GM19468 (cell line): ENCODE results near the gene CEP128.

ENCODE experiments used
- ATAC-seq: cut with Tn5 transposase; IDR thresholded peaks from one replicate; pipeline ENCODE4 v1.9.1; 2021; ENCODE audit warnings: mild to moderate bottlenecking, moderate library complexity, moderate number of reproducible peaks; ENCODE audit not compliant: unreplicated experiment; ENCODE audit errors: extremely low read depth

The CEP128 gene

DNA sequence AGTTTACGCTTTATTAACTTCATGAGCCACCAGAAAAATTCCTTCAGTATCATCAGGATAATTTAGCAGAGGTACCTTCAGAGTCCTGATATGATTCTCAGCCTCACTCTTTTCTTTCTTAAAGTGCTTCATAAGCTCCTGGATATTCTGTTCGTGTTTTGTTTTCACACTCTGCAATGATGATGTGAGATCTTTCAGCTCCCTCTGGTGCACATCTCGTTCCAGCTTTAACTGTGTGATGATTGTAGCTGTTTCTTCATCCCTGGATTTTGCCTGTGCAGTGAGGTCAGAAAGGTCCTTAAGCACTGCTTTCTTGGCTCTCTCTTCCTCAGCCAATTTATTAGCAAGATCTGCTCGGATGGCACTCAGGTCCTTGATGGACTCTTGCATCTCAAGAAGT, 156.7 kb downstream of the CEP128 start:
- ATAC-seq: no peak

DNA sequence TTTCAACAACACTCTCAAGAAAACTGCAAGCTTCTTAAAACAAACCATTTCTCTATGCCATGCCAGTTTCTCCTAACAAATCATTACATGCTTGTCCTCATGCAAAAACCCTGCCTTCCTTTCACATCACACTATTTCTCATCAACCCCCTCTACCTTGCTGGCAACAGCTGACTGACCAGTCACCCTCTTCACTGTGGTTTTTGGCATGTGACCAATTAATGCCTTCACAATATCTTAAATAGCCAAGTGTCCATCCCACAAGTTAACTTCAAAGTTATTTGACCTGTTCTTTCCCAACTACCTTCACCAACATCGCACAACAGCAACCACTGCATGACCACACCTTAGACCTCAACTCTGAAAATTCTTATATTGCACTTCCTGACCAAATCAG, 159.6 kb downstream of the CEP128 start:
- no peak for ATAC-seq

DNA sequence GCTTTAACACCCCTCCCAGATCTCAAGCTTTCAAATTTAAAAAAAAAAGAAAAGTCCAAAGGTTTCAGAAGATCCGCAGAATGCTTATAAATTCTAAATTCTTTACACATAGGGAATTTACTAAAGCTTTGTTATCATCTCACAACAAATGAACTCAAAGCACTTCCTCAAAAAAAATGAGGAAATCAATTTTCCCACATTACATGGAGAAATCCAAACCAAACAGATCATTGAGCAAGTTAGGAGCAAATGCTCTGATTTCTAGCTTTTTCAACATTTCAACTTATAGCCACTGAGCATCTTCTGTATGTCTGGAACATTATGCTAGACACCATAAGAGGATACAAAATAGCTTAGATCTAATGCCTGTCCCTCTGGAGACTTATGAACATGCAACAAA, 161.0 kb downstream of the CEP128 start:
- ATAC-seq: no peak

DNA sequence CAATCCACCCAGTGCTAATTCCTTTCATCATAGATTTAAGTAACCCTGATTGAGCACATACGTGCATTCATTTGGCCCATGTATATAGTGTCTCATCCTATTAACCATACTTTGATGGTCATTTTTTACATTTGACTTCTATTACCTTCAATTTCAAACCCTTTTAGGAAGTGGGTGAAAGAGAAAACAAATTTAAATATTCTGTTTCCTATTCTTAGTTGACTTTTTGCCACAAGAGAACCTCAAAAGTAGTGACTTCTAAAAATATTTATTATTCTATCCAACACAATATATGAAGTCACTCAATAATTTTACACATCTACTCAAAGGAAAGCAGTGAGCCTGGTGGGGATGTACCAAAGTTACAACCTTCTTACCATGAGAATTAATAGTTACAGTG, 164.9 kb downstream of the CEP128 start:
- ATAC-seq: peak; percentile 30

DNA sequence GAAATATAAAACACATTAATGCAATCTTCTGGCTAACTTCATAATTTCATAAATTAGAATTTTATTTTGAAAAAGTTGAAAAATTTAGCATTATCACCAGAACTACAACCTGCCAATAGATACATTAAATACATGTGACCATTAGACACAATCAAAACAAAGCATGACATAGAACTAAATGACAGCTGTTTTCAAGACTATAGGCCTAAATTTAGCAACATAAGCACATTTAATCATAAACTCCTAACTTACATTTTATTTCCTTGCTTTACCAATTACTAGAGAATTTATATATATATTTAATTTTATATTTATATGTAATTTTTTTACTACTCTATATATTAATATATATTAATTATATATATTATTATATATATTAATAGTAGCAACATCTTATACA, 165.4 kb downstream of the CEP128 start:
- no peak for ATAC-seq

DNA sequence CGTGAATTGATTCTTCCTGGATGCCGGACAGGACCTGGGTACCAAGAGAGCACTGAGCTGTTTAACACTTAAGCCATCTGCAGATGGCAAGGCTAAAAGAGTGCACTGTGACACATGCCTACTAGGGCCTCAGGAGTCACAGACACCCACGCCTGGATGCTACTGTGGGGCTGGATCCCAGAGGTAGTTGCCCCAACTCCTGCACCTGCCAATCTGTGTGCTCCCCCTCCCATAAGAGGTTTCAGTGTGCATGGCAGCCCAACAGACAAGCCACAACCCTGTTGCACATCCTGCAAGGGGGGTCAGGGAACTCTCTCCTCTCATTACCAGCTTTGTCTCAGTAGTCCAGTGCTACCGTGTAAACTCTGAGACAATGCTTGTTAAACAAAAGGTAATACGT, 169.0 kb downstream of the CEP128 start:
- ATAC-seq: no peak

DNA sequence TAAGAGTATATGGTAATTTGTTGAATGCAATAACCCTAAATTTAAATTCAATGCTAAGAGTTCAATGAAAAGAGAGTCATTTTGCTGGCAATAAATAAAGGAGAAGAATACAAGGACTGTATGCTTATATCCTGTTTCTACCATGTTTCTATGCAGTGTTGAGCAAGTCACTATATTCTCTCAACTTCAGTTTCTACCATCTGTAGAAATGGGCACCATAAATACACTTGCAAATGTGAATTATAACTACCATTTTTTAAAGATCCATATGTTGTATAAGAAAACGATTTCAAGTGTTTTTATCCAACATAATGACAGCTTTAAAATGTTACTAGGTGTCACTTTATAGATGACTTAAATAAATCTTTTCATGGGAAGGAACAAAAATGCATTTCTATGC, 170.3 kb downstream of the CEP128 start:
- no peak for ATAC-seq

DNA sequence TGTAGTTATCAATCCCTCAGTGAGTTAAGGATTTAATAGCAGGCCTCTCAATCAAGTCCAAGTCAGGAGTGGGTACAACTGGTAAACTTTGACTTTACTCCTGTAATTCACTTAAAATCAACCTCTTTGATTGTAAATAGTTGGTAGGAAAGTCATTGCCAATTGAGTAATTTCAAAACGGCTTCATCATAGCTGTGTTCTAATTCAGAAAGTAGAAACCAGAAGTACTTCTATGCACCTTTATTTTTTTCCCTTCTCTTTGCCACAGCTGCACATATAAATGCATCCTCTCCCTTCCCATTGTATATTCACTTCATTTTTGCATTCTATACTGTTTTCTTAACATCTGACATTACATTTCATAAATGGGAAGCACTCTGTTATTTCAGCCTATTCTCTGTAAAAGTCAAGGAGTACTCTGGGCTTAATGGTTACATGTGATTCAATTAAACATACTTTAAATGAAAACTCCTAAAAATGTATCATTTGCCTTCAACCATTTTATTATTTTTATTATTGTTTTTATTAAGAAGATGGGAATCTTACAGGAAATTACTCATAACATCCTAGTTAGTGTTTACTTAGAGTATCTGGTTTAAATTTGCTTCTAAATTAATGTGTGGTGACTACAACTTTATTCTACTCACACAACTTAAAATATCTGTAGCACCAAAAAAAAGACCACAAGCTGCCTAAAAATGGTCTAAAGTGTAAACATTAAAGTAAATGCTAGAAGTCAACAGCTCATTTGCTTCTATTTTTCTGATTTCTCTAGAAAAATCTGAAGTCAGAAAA, 171.2 kb downstream of the CEP128 start:
- ATAC-seq: no peak

DNA sequence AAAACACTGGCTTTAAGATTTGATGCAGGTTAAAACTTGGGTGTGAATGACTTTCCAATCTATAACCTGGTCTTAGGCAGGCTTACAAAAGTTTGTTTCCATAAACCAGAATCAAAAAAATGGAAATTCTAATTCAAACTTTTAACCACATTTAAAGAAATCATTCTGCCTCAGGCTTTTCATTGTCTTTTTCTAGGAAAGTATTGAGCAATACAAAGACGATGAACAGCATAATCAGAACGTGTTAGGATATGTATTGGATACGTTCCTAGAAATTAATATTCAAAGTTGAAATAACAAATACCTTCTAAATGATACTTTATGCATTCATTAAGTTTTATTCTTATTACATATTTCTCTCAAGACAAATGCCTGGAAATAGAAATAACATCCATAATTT, 172.9 kb downstream of the CEP128 start:
- no peak for ATAC-seq

DNA sequence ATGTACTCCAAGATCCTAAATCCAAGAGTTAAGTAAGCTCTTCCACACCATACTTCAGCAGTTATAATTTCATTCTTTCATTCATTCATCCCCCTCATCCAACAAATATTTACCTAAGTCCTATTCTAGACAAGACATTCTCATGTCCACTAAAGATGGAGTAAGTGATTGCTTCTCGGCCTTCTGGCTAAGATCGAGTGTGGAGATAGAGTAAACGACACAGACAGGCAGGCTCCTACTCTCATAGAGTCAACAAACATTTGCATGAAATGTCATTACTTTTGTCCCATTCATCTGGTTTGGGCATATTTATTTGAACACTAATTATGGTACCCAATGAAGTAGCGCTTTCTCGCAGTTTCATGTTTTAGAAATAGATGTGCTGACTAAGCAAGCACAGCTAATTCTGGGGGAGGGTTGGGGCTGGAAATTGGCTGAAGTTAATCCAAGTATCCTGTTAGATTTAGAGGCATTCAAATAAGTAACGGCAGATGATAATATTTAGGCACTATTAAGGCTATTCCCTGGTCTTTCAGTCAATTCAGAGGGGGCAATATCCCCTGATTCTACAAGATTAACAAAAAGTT, 176.5 kb downstream of the CEP128 start:
- ATAC-seq: no peak

DNA sequence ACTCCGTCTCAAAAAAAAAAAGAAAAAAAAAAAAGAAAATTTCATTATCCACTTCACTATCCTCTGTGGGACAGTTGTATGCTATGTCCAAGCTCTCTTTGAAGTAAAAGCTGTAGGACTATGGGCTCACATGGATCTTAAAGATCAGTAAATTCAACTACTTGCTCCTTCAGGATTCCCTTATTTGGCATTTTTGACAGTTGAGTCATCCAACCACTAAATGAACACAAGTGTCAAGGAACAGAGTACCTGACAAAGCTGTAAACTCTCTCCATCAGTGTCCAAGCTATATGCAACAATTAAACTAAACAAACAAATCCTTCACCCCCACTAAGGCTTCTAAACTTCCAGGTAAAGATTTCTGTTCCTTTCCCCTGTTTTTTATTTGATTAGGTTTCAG, 177.0 kb downstream of the CEP128 start:
- ATAC-seq: no peak

DNA sequence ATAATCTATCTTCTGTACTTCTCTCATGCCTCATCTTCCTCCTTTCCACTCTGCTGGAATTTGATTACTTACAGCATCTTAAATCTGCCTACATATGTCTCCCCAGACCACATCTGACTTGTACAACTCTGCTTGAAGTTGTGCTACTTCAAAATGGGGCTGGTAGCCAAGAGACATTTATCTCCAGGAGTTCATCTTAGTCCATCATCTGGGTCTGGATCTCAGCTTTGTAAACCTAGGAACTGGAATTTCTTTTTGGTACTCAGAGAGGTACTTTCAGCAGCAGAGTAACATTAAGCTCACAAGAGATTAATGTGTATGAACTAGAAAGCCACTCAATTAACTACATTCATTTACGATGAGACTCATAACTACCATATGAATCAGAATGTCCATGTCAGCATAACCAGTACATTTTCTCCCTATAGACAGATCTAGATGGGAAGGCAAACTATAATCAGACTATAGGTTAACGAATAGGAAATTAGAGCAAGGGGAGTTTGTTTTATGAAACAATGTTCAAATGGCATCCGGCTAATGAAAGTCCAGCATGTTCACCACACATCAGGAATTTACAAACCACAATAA, 178.8 kb downstream of the CEP128 start:
- ATAC-seq: no peak

DNA sequence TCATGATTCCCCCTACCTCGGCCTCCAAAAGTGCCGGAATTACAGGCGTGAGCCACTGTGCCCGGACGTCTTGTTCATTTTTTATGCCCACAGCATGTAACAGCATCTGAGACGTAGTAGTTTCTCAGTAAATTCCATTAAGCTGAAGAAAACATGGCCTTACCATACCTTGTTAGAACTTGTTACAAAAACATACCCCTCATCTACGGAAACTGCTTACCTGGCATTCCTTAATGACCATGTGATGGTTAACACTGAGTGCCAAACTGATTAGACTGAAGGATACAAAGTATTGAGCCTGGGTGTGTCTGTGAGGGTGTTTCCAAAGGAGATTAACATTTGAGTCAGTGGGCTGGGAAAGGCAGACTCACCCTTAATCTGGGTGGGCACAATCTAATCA, 186.8 kb downstream of the CEP128 start:
- ATAC-seq: no peak

DNA sequence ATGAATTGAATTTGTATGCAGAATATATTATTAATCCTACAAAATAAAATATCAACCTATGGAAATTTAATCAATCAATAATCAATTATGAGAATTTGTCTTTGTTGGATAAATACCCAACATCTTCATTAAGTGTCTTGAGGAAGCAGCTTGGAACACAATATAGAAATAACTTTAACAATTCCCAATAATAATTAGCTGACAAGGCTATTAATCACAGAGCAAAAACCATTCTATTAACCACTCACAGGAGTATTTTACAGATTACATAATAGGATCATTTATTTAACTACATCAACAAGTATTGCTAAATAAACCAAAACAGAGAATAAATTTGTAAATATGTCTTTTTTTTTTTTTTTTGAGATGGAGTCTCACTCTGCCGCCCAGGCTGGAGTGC, 190.3 kb downstream of the CEP128 start:
- ATAC-seq: no peak

DNA sequence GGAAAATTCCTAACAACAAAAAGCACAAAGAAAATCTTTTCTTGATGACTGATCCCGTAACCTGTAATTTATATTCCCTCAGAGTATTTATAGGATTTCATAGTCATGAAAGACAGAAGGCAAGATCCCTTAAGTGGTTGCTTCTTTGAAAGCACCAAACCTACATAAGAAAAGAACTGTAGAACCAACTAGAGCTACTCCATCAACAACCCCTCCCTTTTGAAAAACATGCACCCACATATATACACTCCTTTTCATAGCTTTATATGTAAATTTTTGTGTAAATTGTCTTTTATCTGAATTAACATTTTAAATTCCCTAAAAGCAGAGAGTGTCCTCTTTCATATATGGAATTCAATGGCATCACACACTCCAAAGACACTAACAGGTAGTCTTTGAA, 215.3 kb downstream of the CEP128 start:
- ATAC-seq: no peak

DNA sequence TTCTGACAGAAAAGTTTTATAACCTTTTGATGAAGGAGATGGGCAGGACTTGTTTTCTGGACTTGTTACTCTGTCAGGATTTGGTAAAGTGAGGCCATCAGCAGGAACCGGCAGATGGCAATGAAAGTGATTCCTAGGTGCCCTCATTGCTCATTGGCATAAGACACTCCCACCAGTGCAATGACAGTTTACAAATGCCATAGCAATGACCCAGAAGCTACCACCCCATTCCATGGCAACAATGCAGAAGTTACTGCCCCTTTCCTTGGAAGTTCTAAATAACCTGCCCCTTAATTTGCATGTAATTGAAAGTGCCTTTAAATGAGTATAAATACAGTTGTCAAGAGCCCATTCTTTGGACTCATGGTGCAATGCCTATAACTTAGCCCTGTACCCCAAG, 222.6 kb downstream of the CEP128 start:
- ATAC-seq: no peak

DNA sequence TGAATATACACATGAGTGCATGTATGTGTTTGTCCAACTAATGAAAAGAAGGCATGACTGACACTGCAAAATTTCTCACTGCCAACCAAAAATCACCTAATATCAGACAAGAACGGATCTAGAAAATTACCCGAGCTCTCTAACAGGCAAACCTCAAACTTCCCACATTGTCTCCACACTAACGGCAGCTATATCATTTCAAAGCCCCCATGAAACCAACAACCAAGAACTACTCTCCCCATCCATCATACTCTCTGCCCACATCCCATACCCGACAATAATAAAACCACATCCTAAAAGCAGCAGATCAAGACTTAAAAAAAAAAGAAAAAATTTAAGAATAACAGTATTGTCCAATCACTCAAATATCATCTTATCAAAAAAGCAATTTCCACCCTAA, 227.1 kb downstream of the CEP128 start:
- ATAC-seq: no peak

DNA sequence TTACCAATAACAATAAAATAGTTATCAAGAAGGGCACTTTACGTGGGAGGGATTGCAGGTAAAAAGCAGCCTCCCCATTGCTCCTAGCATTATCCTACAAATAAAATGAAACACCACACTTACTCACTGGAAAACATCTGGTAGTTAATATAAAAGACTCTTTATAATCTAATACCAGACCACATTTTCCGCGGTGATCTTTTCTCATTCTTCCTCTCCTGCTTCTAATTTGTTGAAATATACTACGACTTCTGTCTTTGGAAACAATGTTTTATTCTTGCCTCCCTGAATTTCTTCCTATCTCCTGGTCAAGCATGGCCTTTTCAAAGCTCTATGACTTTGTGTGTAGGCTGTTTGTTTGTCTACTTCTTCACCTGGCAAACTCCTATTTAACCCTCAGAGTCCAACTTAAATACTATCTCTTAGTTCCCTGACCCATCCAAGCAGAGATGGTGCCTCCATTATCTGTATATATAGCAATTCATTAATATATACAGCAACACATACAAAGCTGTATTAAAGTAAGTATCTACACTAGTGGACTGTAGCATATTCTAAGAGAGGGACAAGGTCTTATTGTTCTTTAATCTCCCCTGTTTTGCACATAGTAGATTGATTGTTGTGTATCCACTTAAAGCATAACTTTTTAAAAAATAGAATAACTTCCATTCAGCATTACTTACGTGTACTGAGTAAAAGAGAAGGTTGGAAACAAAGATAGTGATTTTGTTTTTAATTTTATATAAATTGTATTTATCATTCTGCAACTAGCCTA, 228.3 kb downstream of the CEP128 start:
- ATAC-seq: no peak

DNA sequence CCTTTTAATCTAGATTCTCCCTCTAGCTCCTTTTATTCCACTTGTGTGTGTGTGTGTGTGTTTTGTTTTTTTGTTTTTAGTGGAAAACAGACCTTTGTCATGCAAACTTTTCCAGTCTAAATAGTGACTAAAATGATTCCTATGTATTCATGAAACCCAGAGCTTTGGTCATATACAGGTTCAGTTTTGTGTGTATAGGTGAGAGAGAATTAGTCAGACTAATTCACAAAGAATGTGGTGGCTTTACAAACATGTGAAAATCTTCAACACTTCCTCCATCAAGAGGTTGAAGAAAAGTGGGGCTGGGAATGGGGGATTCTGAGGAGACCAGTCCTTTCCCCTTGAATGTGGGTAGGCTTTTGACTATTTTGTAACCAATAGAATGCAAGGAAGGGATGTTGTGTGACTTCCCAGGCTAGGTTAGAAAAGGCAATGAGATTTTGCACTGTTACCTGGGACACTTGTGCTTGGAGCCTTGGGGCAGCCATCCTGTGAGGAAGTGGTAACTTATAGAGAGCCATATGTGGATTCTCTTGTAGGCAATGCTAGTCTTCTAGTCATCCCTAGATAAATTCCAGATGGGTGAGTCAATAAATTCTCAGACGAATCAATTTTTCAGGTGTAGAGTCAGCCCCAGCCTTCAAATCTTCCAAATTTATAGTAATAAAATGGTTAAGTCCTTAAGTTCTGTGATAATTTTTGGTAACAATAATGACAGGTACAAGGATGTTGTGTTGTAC, 236.1 kb downstream of the CEP128 start:
- ATAC-seq: no peak

DNA sequence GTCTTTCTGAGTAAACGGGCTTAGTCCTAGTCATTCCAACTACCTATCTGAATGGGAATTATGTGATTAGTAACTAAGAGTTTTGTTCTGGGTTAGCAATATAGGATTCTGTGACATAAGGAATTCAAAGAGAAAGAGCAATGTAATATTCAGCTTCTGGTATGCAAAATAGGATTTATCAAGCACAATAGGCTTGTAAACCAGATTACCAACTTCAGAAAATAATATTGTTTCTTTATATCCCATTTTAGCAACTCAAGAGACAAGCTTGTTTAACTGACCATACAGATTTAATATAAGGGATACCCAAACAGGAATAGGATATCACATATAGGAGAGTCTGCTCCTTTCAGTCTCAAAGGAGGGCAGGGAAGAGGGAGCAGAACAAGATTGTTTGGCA, 240.9 kb downstream of the CEP128 start:
- no peak for ATAC-seq
